Peyer's patch (tissue), 4 donors: ENCODE measurements around the gene CNIH1.

Experiments
- CTCF ChIP-seq, 6 experiments: fragments of 450-650 bp in 4 of 6; fragments of 200-600 bp in 2 of 6; sonication (generic) in 1 of 6; IDR thresholded peaks; one replicate each; pipeline ENCODE4 v1.5.1; 2017 to 2019; ENCODE audit warnings: antibody characterized with exemption in 6 of 6, mild to moderate bottlenecking in 3 of 6, moderate library complexity in 1 of 6
- POLR2A ChIP-seq, 2 donors: fragments of 450-650 bp; IDR thresholded peaks; one replicate each; pipeline ENCODE4 v1.5.1; 2017; ENCODE audit warnings: antibody characterized with exemption in 2 of 2, mild to moderate bottlenecking in 2 of 2, moderate library complexity in 2 of 2

DNA sequence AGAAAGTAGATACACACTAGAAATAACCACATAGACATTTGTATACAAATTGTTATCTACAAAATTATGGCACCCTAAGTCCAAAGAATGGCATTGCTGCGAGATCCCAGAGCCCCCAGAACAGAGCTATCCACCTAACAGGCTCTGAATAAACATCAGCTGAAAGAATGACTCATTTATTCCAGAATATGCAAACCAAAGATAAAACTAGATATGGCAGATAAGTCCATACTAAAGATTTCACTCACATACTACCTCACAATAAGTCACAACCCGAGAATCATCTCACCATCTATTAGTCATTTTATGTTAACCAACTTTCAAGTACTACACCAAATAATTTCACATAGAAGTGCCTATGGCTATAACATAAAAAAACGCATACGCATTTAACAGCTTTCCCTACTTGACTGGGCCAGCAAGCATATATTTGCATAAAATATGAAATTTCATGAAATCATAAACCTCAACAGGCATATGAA is 5.6 kb downstream of the CNIH1 start:
- TF ChIP-seq CTCF (IDR thresholded peaks at IDR 0.05): no peak
- no peak for TF ChIP-seq POLR2A (IDR thresholded peaks at IDR 0.05)
